Measurements from ENCODE around the gene AZIN2. TPM values are rescaled to one million over a fixed set of nuclear protein-coding genes. Genes with fewer than 3 reads are reported as not detected.

Gene AZIN2
- 5.7 TPM for total RNA-seq

DNA sequence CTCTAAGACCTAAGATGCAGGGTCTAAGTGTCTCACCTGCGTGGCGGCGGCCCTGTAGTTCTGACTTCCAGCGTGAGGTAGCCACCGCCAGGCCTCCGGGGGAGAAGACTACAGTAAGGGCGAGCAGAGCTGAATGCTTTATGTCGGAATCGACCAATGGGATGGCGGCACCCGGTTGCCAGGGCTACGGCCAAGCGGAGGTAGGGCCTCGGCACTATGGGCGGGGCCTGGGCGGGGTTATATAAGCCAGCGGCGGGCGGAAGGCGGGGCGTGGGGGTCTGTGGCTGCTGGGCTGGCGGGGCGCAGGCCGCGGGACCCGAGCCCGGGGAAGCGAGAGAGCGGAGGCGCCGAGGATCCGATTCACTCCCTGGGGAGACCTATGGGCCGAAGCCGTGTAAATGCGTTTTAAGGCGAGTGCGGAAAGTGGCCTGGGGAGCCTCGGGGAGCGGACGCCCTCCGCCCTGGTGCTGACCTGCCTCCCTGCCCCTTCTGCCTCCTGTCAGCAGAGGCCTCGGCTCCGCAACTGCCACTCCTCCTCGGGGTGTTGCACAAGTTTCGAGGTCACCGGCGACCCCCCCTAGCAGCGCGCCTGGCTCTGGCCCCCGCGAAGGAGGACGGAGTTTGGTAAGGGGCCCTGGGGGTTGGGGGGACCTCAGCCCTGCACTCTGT is at the start of gene AZIN2:
AZIN2 (plus strand) TSS at position 269 of the 669 bp plus-strand sequence. CDS start 1,097 bp downstream, outside the sequence.
- Histone ChIP-seq H3K27ac (ENCODE audit: low read depth, low read length) (no peak within 1 kb of the TSS), H3K36me3 (ENCODE audit: control insufficient read depth in 3 of 3, insufficient read depth in 3 of 3, low read length in 3 of 3) (no peaks in the 10 kb centered on the region), H3K4me1 (ENCODE audit: control insufficient read depth in 3 of 3, insufficient read depth in 3 of 3, low read length in 3 of 3) (peaks cover 14 to 23% (median 18%) of the 10 kb centered on the region in 3 donors), H3K4me3 (ENCODE audit: low read length in 3 of 3) (peak within 1 kb of the TSS; percentile 87 to 96 (median 95)), H3K27me3 (ENCODE audit: control insufficient read depth in 3 of 3, insufficient read depth in 3 of 3, low read length in 3 of 3) (no peaks in the 10 kb centered on the region), H3K9me3 (ENCODE audit: control insufficient read depth in 3 of 3, low read length in 3 of 3) (no peaks in the 10 kb centered on the region), H3K9ac (ENCODE audit: low read depth in 1 of 3, low read length in 3 of 3) (peak within 1 kb of the TSS; percentile 79 to 90 (median 85))

DNA sequence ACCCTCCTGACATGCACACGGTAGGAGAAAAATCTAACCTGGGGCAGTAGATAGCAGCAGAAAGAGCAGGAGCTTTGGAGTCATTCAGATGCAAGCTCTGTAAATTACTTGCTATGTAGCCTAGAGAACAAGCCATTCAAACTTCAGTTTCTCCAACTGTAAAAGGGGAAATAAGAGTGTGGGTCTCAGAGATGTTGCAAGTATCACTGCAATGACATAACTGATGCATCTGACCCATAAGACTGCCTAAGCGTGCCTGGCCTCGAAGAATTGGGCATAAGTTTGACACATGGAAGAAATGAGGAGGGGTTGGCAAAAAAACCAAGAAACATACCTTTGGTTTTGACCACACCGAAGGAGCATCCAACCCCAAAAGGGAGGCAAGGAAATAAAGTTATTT is 49.4 kb upstream of the AZIN2 start:
- Histone ChIP-seq H3K27me3 (ENCODE audit: control insufficient read depth in 3 of 3, insufficient read depth in 3 of 3, low read length in 3 of 3) (no peaks in the 10 kb centered on the region), H3K4me3 (ENCODE audit: low read length in 3 of 3) (no peak overlapping the region), H3K9ac (ENCODE audit: low read depth in 1 of 3, low read length in 3 of 3) (no peak overlapping the region), H3K4me1 (ENCODE audit: control insufficient read depth in 3 of 3, insufficient read depth in 3 of 3, low read length in 3 of 3) (peaks cover 52 to 62% (median 54%) of the 10 kb centered on the region in 3 donors), H3K27ac (ENCODE audit: low read depth, low read length) (no peak overlapping the region), H3K9me3 (ENCODE audit: control insufficient read depth in 3 of 3, low read length in 3 of 3) (no peaks in the 10 kb centered on the region), H3K36me3 (ENCODE audit: control insufficient read depth in 3 of 3, insufficient read depth in 3 of 3, low read length in 3 of 3) (peaks cover 3 to 15% (median 3%) of the 10 kb centered on the region in 3 donors)

DNA sequence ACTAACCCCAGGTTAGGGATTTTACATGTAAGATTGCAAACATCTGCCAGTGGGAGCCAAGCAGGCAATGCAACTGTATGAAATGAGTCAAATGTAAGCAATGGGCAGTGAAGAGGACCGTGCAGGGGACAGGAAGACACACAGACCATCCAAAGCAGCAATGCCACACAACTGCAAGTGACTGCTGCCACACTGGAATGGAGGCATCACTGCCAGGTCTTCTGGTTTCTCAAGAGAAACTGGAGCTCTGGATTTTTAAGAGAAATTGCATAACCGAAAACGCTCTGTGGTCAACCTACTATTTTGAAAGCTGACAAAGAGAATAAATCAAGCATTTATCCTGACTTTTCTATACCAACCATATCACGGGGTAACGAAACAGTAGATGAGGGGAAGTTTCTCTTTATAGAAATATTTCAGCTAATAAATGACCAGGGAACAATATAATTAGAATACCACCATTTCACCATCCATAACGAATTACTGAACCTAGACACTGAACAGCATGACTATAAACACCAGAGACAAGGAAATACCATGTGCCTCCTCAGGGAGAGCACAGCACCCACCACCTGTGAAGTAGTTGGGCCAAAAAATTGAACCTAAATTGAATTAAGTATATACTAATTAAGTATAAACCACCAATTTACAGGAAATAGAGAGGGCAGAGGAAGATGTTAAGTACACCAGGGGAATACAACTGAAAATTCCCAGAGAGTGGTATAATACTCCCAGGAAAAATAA is 48.7 kb upstream of the AZIN2 start:
- peaks cover 3 to 15% (median 3%) of the 10 kb centered on the region in 3 donors for H3K36me3 ChIP-seq (ENCODE audit: control insufficient read depth in 3 of 3, insufficient read depth in 3 of 3, low read length in 3 of 3)
- peaks cover 47 to 62% (median 55%) of the 10 kb centered on the region in 3 donors for H3K4me1 ChIP-seq (ENCODE audit: control insufficient read depth in 3 of 3, insufficient read depth in 3 of 3, low read length in 3 of 3)
- no peak overlapping the region for H3K27ac ChIP-seq (ENCODE audit: low read depth, low read length)
- peak overlapping the region; percentile 2 to 34 (median 16) for H3K4me3 ChIP-seq (ENCODE audit: low read length in 3 of 3)
- H3K9me3 ChIP-seq (ENCODE audit: control insufficient read depth in 3 of 3, low read length in 3 of 3), result no peaks in the 10 kb centered on the region
- peak overlapping the region in 2 of 3 donors; percentile 1 to 9 for H3K9ac ChIP-seq (ENCODE audit: low read depth in 1 of 3, low read length in 3 of 3)
- H3K27me3 ChIP-seq (ENCODE audit: control insufficient read depth in 3 of 3, insufficient read depth in 3 of 3, low read length in 3 of 3), result no peaks in the 10 kb centered on the region

DNA sequence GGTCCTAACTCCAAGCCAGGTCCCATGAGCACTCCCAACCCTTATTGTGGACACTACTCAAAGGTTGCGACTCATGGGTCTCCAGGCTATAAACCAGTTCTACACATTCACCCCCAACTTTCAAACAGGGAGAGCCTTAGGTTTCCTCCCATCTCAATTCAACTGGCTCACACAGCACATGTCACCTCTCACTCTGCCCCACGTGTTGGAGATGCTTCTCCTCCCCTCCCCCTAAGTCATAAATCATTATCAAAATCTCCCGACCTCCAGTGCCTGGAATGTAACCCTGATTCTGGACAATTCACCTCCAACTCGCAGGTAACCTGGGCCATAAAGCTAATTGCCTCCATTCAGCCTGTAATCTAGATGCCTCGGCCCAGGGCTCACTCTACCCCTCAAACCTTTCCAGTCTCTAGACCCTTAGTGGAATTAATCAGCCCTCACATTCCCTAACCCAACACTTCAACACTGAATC is 44.9 kb upstream of the AZIN2 start:
- Histone ChIP-seq H3K4me1 (ENCODE audit: control insufficient read depth in 3 of 3, insufficient read depth in 3 of 3, low read length in 3 of 3) (peaks cover 25 to 38% (median 36%) of the 10 kb centered on the region in 3 donors), H3K27me3 (ENCODE audit: control insufficient read depth in 3 of 3, insufficient read depth in 3 of 3, low read length in 3 of 3) (no peaks in the 10 kb centered on the region), H3K4me3 (ENCODE audit: low read length in 3 of 3) (peak overlapping the region; percentile 89 to 93 (median 90)), H3K9ac (ENCODE audit: low read depth in 1 of 3, low read length in 3 of 3) (peak overlapping the region; percentile 94 to 96 (median 94)), H3K9me3 (ENCODE audit: control insufficient read depth in 3 of 3, low read length in 3 of 3) (no peaks in the 10 kb centered on the region), H3K27ac (ENCODE audit: low read depth, low read length) (peak overlapping the region; percentile 90), H3K36me3 (ENCODE audit: control insufficient read depth in 3 of 3, insufficient read depth in 3 of 3, low read length in 3 of 3) (peaks cover 0 to 10% (median 3%) of the 10 kb centered on the region in 3 donors)

DNA sequence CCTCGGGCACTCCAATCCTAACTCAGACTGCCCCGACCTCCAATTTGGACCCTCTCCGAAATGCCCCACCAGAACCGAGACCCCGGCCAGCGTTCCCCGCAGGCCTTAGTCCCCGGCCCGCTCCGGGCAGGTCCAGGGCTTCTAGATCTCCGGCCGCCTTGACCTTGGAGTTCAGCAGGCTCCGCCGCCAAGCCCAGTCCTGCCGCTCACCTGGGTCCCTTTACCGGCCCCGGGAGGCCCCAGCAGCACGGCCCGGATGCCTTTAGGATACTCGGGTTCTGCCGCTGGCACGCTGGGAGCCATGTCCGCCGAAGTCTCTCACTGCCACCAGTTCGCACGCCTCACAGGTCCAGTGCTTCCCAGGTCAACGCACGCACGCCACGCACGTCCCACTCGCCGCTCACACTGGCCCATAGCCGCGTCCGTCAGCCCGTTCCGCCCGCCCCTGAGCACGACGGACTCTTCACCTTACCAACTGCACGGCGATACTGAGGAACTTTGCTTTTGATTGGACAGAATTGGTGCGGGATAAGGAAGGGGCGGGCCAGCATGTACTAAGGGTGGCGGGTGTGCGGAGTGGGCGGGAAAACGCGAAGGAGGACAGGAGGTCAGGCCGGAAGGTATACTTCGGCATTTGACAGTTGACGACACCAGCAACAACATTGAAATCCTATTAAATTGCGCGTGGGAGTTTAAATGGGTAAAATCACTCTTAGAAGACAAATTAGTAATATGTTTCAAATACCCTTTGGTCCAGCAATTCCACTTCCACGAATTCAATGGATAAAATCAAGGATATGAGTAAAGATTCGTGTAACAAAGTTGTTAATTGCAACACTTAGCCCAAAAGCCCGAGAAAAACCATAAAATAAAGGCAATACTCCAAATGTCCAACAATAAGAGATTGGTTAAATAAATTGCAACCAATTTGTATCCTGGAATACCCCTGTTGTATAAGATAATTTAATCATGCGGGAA is 44.1 kb upstream of the AZIN2 start, which contains the start of gene AK2:
AK2 (minus strand) TSS at position 358 of the 978 bp plus-strand sequence; CDS start at position 303, 55 bp downstream.
- no peaks in the 10 kb centered on the region for H3K9me3 ChIP-seq (ENCODE audit: control insufficient read depth in 3 of 3, low read length in 3 of 3)
- peaks cover 0 to 4% (median 3%) of the 10 kb centered on the region in 3 donors for H3K36me3 ChIP-seq (ENCODE audit: control insufficient read depth in 3 of 3, insufficient read depth in 3 of 3, low read length in 3 of 3)
- no peaks in the 10 kb centered on the region for H3K27me3 ChIP-seq (ENCODE audit: control insufficient read depth in 3 of 3, insufficient read depth in 3 of 3, low read length in 3 of 3)
- peaks cover 18 to 30% (median 29%) of the 10 kb centered on the region in 3 donors for H3K4me1 ChIP-seq (ENCODE audit: control insufficient read depth in 3 of 3, insufficient read depth in 3 of 3, low read length in 3 of 3)
- peak within 1 kb of the TSS; percentile 89 to 93 (median 90) for H3K4me3 ChIP-seq (ENCODE audit: low read length in 3 of 3)
- peak within 1 kb of the TSS; percentile 90 for H3K27ac ChIP-seq (ENCODE audit: low read depth, low read length)
- peak within 1 kb of the TSS; percentile 94 to 96 (median 94) for H3K9ac ChIP-seq (ENCODE audit: low read depth in 1 of 3, low read length in 3 of 3)

DNA sequence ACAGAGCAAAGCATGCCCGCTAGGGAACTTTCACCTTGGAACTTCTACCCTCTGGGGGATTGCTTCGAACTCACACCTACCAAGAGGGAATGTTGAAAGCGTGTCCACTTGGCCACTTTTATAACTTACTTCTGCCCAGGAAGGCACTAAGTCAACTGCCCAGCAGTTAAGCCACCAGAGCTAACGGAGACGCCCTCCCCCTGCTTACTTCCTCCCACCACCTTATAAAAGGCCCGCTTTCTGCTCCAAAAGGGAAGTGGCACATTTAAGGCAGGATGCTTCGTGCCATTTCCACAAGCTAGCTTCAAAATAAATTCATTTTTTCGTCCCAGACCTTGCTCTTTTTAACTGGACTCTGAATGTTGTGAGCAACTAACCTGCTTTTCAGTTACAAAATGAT is 41.1 kb upstream of the AZIN2 start:
- Histone ChIP-seq H3K27ac (ENCODE audit: low read depth, low read length) (no peak overlapping the region), H3K4me3 (ENCODE audit: low read length in 3 of 3) (no peak overlapping the region), H3K9me3 (ENCODE audit: control insufficient read depth in 3 of 3, low read length in 3 of 3) (no peaks in the 10 kb centered on the region), H3K27me3 (ENCODE audit: control insufficient read depth in 3 of 3, insufficient read depth in 3 of 3, low read length in 3 of 3) (no peaks in the 10 kb centered on the region), H3K36me3 (ENCODE audit: control insufficient read depth in 3 of 3, insufficient read depth in 3 of 3, low read length in 3 of 3) (no peaks in the 10 kb centered on the region), H3K4me1 (ENCODE audit: control insufficient read depth in 3 of 3, insufficient read depth in 3 of 3, low read length in 3 of 3) (peaks cover 20 to 28% (median 27%) of the 10 kb centered on the region in 3 donors), H3K9ac (ENCODE audit: low read depth in 1 of 3, low read length in 3 of 3) (no peak overlapping the region)

DNA sequence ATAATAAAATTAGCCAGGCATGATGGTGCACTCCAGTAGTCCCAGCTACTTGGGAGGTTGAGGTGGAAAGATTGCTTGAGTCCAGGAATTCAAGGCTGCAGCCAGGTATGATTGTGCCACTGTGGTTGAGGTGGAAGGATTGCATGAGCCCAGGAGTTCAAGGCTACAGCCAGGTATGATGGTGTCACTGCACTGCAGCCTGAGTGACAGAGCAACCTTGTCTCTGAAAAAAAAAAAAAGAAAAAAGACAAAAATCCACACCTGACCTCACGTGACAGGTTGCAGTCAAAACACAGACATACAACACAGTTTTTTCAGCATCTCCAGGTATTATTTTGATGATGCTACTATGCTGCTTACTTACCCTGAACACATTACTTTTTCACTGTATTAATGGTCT is 39.9 kb upstream of the AZIN2 start:
- Histone ChIP-seq H3K27ac (ENCODE audit: low read depth, low read length) (no peak overlapping the region), H3K9me3 (ENCODE audit: control insufficient read depth in 3 of 3, low read length in 3 of 3) (no peaks in the 10 kb centered on the region), H3K4me1 (ENCODE audit: control insufficient read depth in 3 of 3, insufficient read depth in 3 of 3, low read length in 3 of 3) (peaks cover 12 to 18% (median 16%) of the 10 kb centered on the region in 3 donors), H3K4me3 (ENCODE audit: low read length in 3 of 3) (no peak overlapping the region), H3K27me3 (ENCODE audit: control insufficient read depth in 3 of 3, insufficient read depth in 3 of 3, low read length in 3 of 3) (no peaks in the 10 kb centered on the region), H3K36me3 (ENCODE audit: control insufficient read depth in 3 of 3, insufficient read depth in 3 of 3, low read length in 3 of 3) (no peaks in the 10 kb centered on the region), H3K9ac (ENCODE audit: low read depth in 1 of 3, low read length in 3 of 3) (no peak overlapping the region)

DNA sequence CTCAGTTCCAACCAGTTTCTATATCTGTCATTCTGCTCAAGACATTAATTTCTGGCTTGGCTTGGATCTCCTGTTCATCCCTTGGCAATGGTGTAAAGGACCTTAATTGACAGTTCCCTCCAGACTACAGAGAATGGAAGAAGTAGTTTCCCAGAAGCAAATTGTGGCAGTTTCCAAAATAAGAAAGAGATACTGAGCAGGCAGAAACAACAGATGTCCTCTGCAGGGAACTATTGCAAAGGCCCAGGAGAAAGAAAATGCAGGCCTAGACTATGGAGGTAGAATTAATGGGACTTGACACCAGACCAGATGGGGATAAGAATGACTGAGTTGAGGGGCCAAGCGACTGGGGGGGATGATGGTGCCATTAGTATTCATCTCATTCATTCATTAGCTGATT is 38.1 kb upstream of the AZIN2 start:
- Histone ChIP-seq H3K27ac (ENCODE audit: low read depth, low read length) (no peak overlapping the region), H3K9ac (ENCODE audit: low read depth in 1 of 3, low read length in 3 of 3) (no peak overlapping the region), H3K27me3 (ENCODE audit: control insufficient read depth in 3 of 3, insufficient read depth in 3 of 3, low read length in 3 of 3) (no peaks in the 10 kb centered on the region), H3K4me3 (ENCODE audit: low read length in 3 of 3) (no peak overlapping the region), H3K9me3 (ENCODE audit: control insufficient read depth in 3 of 3, low read length in 3 of 3) (no peaks in the 10 kb centered on the region), H3K4me1 (ENCODE audit: control insufficient read depth in 3 of 3, insufficient read depth in 3 of 3, low read length in 3 of 3) (peaks cover 9 to 14% (median 12%) of the 10 kb centered on the region in 3 donors), H3K36me3 (ENCODE audit: control insufficient read depth in 3 of 3, insufficient read depth in 3 of 3, low read length in 3 of 3) (no peaks in the 10 kb centered on the region)

Measured in skeletal muscle tissue (tissue), 4 donors.